Renal cortical epithelial cell (primary cell): Measurements from ENCODE around the gene GNG2. TPM values are rescaled to one million over a fixed set of nuclear protein-coding genes. Genes with fewer than 3 reads are reported as not detected.

Experiments used
- DNase-seq: peaks from one replicate; pipeline ENCODE4 v3.0.0-alpha.2; 2011; ENCODE audit warnings: low read depth
- total RNA-seq: library from RNA; depleted of rRNA; stranded (reverse); fragments of >200 nt; gene quantifications from 2 replicates; pipeline ENCODE4 v1.2.3, GENCODE V29; 2014

The GNG2 gene
- total RNA-seq, 1 donor from 2014 or later = 2.8 TPM

GRCh38 chr14:51855234-51855633 is 5.2 kb upstream of the GNG2 start:
- no peak for DNase-seq

- DNase-seq = no peak
Observed at GRCh38 chr14:51856792-51857296, 3.6 kb upstream of the GNG2 start.

GRCh38 chr14:51859131-51859530 is 1.3 kb upstream of the GNG2 start:
- peak; percentile 52 for DNase-seq

DNA sequence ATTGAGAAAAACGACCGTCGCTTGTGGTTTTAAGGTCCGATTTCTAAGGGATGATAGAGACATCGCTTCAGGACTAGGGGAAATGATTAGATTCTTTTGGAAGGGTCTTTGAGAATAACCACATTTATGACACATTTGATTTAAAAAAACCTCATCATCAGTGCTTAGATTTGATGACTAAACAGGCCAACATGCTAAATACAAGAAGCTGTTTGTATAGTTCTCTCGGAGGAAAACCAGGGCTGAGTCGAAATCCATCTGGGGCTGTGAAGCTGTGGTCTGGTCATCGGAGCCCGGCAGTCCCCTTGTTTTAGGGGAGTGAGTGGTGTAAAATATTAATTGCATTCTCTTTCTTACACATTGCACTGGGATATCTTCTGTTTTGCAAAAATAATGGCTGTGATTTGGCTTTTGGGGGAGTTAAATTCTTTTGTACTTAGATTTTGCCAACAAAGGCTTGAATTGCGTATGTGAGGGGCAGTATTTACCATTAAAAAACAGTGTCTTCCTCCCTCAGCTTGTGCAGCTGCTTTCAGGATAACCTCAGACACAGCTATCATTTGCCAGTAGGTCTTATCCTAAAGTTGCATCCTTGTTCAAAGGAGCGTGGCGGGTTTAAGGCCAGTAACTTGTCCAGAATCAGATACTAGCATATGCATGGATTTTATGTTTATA is 550 bp downstream of the GNG2 start:
- peak; percentile 45 for DNase-seq

- DNase-seq = no peak
Observed at GRCh38 chr14:51862176-51862796, 1.9 kb downstream of the GNG2 start.

DNA sequence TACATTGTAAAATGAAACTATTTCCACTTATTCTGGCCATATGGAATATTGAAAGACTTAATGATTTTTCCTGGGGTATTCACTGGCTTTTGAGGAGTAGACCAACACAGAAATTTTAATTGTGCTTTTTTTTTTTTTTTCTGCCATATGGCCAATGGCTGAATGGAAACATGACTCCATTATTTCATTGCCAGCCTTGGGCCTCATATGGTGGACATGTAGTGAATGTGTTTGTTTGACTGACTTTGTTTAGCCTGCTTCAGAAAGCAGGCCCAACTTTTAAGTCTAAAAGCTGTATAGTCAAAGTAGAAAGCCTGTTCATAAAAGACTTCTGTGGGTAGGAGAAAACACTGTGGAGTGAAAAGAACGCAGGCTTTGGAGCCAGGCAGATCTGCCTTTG is 2.4 kb downstream of the GNG2 start:
- DNase-seq = no peak

- DNase-seq = no peak
Observed at GRCh38 chr14:51865953-51866747, 5.7 kb downstream of the GNG2 start.

GRCh38 chr14:51867741-51868140 is 7.3 kb downstream of the GNG2 start:
- DNase-seq = no peak

DNA sequence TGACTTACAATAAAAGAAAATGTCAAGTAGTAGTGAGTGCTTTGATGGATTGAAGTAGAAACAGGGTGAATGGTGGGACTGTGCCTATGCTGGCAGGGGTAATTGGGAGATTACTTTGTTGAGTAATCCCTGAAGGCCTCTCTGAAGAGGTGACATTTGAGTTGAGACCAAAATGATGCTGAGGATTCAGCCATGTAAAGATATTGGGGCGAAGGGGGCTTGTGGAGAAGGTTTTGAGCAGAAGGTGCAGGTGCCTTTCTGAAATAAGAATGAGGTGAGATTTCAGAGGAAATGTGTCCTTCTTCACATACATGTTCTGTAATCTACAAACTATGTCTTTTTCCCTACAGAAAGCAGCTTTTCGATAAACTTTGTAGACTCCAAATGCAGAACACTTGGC is 8.0 kb downstream of the GNG2 start:
- DNase-seq = no peak

DNA sequence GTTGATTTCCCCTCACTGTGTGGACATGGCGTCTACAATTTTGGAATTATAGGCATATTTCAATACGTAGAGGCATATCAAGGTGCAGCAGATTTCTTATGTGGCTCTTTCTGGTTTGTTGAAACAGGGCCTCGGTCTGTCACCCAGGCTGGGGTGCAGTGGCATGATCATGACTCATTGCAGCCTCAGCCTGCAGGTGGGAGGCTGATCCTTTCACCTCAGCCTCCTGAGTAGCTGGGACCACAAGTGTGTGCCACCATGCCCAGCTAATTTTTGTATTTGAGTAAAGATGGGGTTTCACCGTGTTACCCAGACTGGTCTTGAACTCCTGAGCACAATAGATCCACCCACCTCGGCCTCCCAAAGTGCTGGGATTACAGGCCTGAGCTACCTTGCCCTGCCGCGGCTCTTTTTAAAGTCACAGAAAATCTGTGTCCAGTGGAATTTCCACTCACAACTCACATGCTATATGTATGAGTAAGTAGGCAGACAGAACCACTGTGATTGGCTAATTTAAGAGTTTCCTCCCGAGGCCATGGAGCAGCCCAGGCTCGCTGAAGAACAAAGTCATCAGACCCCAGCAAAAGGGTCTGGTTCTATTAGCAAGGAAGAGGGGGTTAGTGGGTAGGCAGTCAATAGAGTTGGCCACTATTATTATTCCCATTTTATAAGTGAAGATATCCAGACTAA is 9.1 kb downstream of the GNG2 start:
- no peak for DNase-seq

GRCh38 chr14:51870606-51871005 is 10.2 kb downstream of the GNG2 start:
- DNase-seq = no peak

- DNase-seq = no peak
Observed at GRCh38 chr14:51871846-51872245, 11.4 kb downstream of the GNG2 start.

- DNase-seq = no peak
Observed at GRCh38 chr14:51872396-51872795, 12.0 kb downstream of the GNG2 start.

GRCh38 chr14:51873221-51873893 is 12.9 kb downstream of the GNG2 start:
- DNase-seq = peak; percentile 100

DNA sequence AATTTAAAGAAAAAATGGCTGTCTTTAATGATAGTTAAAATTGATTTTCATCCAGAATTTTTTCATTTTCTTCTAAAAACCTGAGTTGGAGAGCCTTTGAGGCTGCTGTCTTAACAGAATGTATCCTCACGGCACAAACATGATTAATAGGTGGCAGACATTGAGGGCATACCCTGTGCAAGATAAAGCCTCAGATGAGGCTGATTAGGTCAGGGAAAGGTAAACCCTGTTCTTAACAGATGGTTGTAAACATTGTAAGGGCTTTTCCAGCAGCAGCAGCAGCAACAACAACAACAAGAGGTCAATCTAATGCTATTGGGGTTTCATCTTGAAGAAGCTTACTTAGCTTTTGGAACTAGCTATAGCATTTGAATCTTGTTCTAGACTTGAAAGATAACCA is 17.4 kb downstream of the GNG2 start:
- DNase-seq = no peak

DNA sequence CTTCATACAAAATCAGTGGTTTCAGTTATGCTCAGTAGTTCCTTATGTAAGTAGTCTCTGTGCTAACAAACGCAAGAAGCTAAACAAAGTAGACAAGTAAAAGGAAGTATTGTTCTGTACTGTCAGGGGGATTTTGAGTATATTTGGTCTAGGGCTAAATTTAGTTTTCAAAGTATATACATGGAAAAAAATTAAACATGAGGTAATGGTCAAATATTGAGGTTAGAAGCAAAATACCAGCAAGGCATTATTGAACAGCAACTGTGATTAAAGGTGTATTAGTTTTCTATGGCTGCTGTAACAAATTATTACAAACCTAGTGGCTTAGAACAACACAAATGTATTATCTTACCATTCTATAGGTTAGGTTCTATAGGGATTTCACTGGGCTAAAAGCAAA is 18.8 kb downstream of the GNG2 start:
- no peak for DNase-seq

- DNase-seq = no peak
Observed at GRCh38 chr14:51880835-51881580, 20.6 kb downstream of the GNG2 start.

- no peak for DNase-seq
Observed at GRCh38 chr14:51881636-51882035, 21.2 kb downstream of the GNG2 start.

DNA sequence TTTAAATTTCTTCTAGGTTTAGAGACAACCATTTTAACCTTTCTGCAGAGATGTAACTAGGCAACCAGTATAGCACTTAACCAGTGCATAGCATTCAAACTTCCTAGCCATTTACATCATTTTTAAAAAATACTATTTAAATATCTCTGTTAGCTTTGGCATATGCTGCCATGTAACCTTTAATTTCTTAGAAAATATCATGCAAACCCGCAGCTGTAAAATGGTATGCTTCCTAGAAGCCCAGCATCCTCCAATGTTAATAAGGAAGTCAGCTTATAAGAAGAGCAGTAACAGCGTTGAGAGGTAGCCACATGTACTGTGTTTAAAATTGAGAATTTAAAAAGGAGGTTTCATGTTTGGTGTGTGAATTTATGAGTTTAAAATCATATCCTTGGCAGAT is 22.8 kb downstream of the GNG2 start:
- no peak for DNase-seq

GRCh38 chr14:51884086-51884927 is 23.9 kb downstream of the GNG2 start:
- peak; percentile 57 for DNase-seq
